Type B pancreatic cell (in vitro differentiated cells): ENCODE measurements around the gene PRR33. TPM values are rescaled to one million over a fixed set of nuclear protein-coding genes. Genes with fewer than 3 reads are reported as not detected.
"Not testable (repeated sequence)": the region's sequence is repeated elsewhere in the genome, so short reads cannot be mapped to it uniquely, and the experiment has no call there.

Source experiments
- DNase-seq: peaks from one replicate; pipeline ENCODE4 v3.0.0; 2021; ENCODE audit warnings: mixed read lengths; ENCODE audit not compliant: unreplicated experiment; ENCODE audit errors: extremely low spot score
- H3K27ac Mint-ChIP-seq: 2 replicates; pipeline ENCODE4 v1.8.0; 2021; ENCODE audit warnings: mild to moderate bottlenecking, mixed read lengths
- H3K27me3 Mint-ChIP-seq: 2 replicates; pipeline ENCODE4 v1.8.0; 2021; ENCODE audit warnings: mixed read lengths
- H3K36me3 Mint-ChIP-seq: 2 replicates; pipeline ENCODE4 v1.8.0; 2021; ENCODE audit warnings: mixed read lengths
- H3K4me1 Mint-ChIP-seq: one replicate; pipeline ENCODE4 v1.8.0; 2021; ENCODE audit warnings: mixed read lengths; ENCODE audit not compliant: unreplicated experiment
- H3K4me3 Mint-ChIP-seq: 2 replicates; pipeline ENCODE4 v1.8.0; 2021; ENCODE audit warnings: mild to moderate bottlenecking, mixed read lengths
- H3K9me3 Mint-ChIP-seq: 2 replicates; pipeline ENCODE4 v1.8.0; 2021; ENCODE audit warnings: mixed read lengths
- long read RNA-seq: library from polyadenylated mRNA; unstranded; transcript quantifications from one replicate; pipeline ENCODE4 v2.0.0, GENCODE V29; 2020
- total RNA-seq: library from RNA; stranded (reverse); gene quantifications from 2 replicates; pipeline ENCODE4 v1.2.1, GENCODE V29; 2021; ENCODE audit warnings: low replicate concordance
- TF ChIP-seq, protein P1 (sequence below): fragments of 200-600 bp; sonication (generic); conservative IDR thresholded peaks from 2 replicates; pipeline ENCODE4 v1.5.0; 2021; ENCODE audit warnings: antibody characterized with exemption, mild to moderate bottlenecking

Gene PRR33
- total RNA-seq: not detected in 2 replicates
- long read RNA-seq: 0 reads

DNA sequence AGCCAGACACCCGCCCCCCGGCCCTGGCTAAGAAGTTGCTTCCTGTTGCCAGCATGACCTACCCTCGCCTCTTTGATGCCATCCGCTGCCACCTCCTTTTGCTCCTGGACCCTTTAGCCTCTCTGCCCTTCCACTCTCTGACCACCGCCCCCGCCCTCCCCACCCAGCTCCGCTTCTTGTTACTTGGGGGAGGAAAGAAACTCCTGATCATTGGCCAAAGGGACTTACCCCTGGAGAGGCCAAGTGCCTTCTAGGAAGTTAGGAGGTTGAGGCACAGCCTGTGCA lies at the start of gene PRR33:
TSS of gene PRR33 (minus strand) at position 65 of the 285 bp plus-strand sequence. CDS start 1,311 bp downstream, outside the sequence.
- Mint-ChIP-seq H3K4me3 (no peak within 1 kb of the TSS), H3K27ac (no peak within 1 kb of the TSS), H3K9me3 (no peaks in the 10 kb centered on the region), H3K36me3 (no peaks in the 10 kb centered on the region), H3K4me1 (no peaks in the 10 kb centered on the region), H3K27me3 (no peaks in the 10 kb centered on the region)
- TF ChIP-seq, protein P1, sequence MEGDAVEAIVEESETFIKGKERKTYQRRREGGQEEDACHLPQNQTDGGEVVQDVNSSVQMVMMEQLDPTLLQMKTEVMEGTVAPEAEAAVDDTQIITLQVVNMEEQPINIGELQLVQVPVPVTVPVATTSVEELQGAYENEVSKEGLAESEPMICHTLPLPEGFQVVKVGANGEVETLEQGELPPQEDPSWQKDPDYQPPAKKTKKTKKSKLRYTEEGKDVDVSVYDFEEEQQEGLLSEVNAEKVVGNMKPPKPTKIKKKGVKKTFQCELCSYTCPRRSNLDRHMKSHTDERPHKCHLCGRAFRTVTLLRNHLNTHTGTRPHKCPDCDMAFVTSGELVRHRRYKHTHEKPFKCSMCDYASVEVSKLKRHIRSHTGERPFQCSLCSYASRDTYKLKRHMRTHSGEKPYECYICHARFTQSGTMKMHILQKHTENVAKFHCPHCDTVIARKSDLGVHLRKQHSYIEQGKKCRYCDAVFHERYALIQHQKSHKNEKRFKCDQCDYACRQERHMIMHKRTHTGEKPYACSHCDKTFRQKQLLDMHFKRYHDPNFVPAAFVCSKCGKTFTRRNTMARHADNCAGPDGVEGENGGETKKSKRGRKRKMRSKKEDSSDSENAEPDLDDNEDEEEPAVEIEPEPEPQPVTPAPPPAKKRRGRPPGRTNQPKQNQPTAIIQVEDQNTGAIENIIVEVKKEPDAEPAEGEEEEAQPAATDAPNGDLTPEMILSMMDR: no peak
- no peak for DNase-seq

DNA sequence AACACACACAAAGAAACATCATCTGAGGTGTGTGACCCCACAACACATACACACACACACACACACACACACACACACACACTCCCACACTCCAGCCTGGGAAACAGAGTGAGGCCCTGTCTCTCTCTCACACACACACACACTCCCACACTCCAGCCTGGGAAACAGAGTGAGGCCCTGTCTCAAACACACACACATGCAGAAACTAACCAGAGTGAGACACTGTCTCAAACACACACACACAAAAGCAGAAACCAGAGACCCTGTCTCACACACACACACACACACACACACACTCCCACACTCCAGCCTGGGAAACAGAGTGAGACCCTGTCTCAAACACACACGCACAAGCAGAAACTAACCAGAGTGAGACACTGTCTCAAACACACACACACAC lies 48.1 kb upstream of the PRR33 start:
- not testable (repeated sequence) for H3K36me3 Mint-ChIP-seq, H3K9me3 Mint-ChIP-seq, H3K27me3 Mint-ChIP-seq
- Mint-ChIP-seq H3K4me3 (peak overlapping the region; percentile 13), H3K4me1 (peaks cover 25% of the 10 kb centered on the region), H3K27ac (peak overlapping the region; percentile 71)
- peak; percentile 54 for DNase-seq

DNA sequence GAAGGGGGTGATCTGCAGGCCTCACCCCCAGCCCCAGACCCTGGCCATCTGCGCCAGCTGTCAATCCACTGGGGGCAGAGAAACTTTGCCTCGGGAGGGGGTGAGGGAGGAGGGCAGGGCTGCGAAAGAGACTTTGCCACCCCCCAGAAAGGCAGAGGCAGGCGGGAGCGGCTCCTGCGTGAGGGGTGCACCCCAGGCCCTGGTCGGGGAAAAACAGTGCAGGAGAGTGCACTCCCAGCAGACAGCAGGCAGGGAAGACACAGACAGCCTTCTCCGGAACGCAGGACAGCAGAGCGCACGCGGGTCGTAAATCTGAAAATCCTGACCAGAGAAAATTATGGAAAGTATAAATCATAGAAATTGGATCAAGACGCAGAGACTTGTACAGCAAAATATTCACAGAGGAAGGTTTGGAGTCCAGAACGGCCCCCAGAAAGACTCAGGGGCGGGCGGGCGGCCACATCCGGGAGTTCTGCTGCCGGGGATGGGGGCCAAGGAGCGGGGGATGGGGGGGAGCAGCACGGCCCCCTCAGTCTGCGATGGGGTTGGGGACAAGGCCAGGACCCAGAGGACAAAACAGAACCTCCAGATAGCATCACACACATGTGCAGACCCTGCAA lies 47.4 kb upstream of the PRR33 start:
- DNase-seq: peak; percentile 54
- Mint-ChIP-seq H3K27ac (peak overlapping the region; percentile 59), H3K36me3 (no peaks in the 10 kb centered on the region), H3K4me1 (peaks cover 24% of the 10 kb centered on the region), H3K4me3 (no peak overlapping the region), H3K9me3 (no peaks in the 10 kb centered on the region), H3K27me3 (no peaks in the 10 kb centered on the region)
- TF ChIP-seq, protein P1: no peak

DNA sequence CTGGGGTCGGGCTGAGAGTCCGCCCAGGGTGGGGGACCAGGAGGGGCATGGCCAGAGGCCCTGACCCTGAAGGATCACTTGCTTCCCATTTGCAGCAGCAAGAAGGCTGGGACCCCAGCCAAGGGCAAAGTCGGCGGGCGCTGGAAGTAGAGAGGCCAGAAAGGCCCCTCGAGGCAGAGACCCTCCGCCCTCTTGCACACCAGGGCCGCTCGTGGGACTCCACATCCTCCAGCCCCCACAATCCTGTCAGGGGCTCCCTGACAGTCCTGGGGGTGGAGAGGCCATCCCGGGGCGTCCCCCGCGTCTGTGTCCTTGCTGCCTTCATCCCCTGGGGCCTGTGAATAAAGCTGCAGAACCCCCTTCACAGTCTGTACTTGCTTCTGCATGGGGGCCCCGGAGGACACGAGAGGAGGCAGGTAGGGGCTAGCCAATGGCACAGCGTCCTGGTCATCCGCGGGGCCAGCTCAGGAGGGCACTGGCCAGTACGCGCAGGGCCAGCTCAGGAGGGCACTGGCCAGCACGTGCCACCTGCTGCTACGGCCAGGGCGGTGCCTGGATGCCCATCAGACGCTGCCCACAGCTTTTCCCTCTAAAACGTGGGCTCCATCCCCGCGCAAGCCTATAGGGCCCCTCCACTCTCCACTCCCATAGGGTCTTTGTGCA lies 46.8 kb upstream of the PRR33 start:
- no peaks in the 10 kb centered on the region for H3K27me3 Mint-ChIP-seq
- no peaks in the 10 kb centered on the region for H3K36me3 Mint-ChIP-seq
- TF ChIP-seq, protein P1: no peak
- peak overlapping the region; percentile 59 for H3K27ac Mint-ChIP-seq
- DNase-seq: peak; percentile 68
- H3K9me3 Mint-ChIP-seq: no peaks in the 10 kb centered on the region
- no peak overlapping the region for H3K4me3 Mint-ChIP-seq
- H3K4me1 Mint-ChIP-seq: peaks cover 18% of the 10 kb centered on the region

DNA sequence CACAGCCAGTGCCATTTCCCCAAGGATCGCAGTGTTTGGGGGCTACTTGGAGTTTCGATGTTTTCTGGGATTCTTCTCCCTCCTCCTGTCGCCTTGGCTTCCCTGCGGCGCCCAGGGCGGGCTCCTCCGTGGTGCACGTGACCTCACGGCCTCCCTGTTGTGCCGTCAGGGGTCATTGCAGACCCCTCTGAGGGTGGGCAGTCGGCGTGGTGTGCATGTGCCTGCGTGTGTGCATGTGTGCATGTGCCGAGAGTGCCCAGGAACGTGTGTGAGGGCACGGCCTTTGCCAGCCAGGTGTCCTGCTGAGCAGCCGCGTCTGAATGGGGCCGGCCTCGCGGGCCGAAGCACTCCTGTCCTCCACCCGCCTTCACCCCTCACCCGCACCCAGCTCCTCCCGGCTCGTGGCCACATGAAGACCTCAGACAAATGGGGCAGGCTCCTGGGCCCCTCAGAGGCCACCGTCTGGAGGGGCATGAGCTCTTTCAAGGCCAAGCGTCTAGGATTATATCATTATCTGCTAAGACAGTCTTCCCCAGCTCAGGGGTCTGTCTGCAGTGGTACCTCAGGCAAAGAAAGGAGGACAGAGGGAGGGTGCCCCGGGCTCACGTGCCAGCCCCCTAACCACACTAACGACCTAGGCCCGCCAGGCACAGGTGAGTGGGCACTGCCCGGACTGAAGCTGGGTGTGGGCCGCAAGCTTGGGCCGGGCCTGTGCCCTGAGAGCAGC lies 46.1 kb upstream of the PRR33 start:
- H3K27ac Mint-ChIP-seq: no peak overlapping the region

More for the DNA sequence above, 46.1 kb upstream of the PRR33 start:
- peaks cover 4% of the 10 kb centered on the region for H3K36me3 Mint-ChIP-seq
- H3K27me3 Mint-ChIP-seq: no peaks in the 10 kb centered on the region
- TF ChIP-seq, protein P1: no peak
- peaks cover 17% of the 10 kb centered on the region for H3K4me1 Mint-ChIP-seq
- no peak overlapping the region for H3K4me3 Mint-ChIP-seq
- DNase-seq: peak; percentile 65
- no peaks in the 10 kb centered on the region for H3K9me3 Mint-ChIP-seq
